Measurements from ENCODE around the gene CRX.

The CRX gene

GRCh38 chr19:47886010-47886559 is 64.3 kb downstream of the CRX start, which contains the start of gene SULT2A1:
SULT2A1 (minus strand) TSS chr19:47886315; CDS start chr19:47886257, 58 bp downstream.
- ATAC-seq (replicated peaks) (no peak), DNase-seq (no peak)
- Mint-ChIP-seq H3K9me3 (no peaks in the 10 kb centered on the region), H3K27ac (no peak within 1 kb of the TSS), H3K4me3 (no peak within 1 kb of the TSS), H3K4me1 (ENCODE audit: low read depth in 2 of 2) (no peaks in the 10 kb centered on the region), H3K27me3 (peaks cover 52% of the 10 kb centered on the region in 2 donors), H3K36me3 (ENCODE audit: insufficient read depth) (peaks cover 3% of the 10 kb centered on the region)

- ATAC-seq (replicated peaks): no peak
- Mint-ChIP-seq H3K36me3 (ENCODE audit: insufficient read depth) (peaks cover 3% of the 10 kb centered on the region), H3K9me3 (peaks cover 0 to 2% of the 10 kb centered on the region in 2 donors), H3K27ac (no peak overlapping the region), H3K27me3 (peaks cover 15 to 23% of the 10 kb centered on the region in 2 donors), H3K4me3 (no peak overlapping the region), H3K4me1 (ENCODE audit: low read depth in 2 of 2) (no peaks in the 10 kb centered on the region)
- DNase-seq: no peak
These were observed 69.3 kb downstream of the CRX start for GRCh38 chr19:47890865-47891621.

GRCh38 chr19:47891622-47891922 is 69.8 kb downstream of the CRX start:
- H3K36me3 Mint-ChIP-seq (ENCODE audit: insufficient read depth): peaks cover 3% of the 10 kb centered on the region
- H3K4me1 Mint-ChIP-seq (ENCODE audit: low read depth in 2 of 2): no peaks in the 10 kb centered on the region
- ATAC-seq (replicated peaks) (no peak), DNase-seq (no peak)
- peaks cover 0 to 2% of the 10 kb centered on the region in 2 donors for H3K9me3 Mint-ChIP-seq
- H3K27ac Mint-ChIP-seq: no peak overlapping the region
- no peak overlapping the region for H3K4me3 Mint-ChIP-seq
- peaks cover 11 to 22% of the 10 kb centered on the region in 2 donors for H3K27me3 Mint-ChIP-seq

GRCh38 chr19:47891923-47892666 is 70.4 kb downstream of the CRX start:
- Mint-ChIP-seq H3K27ac (no peak overlapping the region), H3K36me3 (ENCODE audit: insufficient read depth) (peaks cover 3% of the 10 kb centered on the region), H3K9me3 (peaks cover 0 to 2% of the 10 kb centered on the region in 2 donors), H3K27me3 (peaks cover 11 to 22% of the 10 kb centered on the region in 2 donors), H3K4me1 (ENCODE audit: low read depth in 2 of 2) (no peaks in the 10 kb centered on the region), H3K4me3 (no peak overlapping the region)
- ATAC-seq (replicated peaks): no peak
- no peak for DNase-seq
